Bronchial smooth muscle cell (primary cell): Measurements from ENCODE around the gene TTC5. TPM values are rescaled to one million over a fixed set of nuclear protein-coding genes. Genes with fewer than 3 reads are reported as not detected.

Experiments used
- total RNA-seq: library from RNA; depleted of rRNA; stranded (reverse); fragments of >200 nt; gene quantifications from 2 replicates; pipeline ENCODE4 v1.2.1, GENCODE V29; 2014

The TTC5 gene, protein sequence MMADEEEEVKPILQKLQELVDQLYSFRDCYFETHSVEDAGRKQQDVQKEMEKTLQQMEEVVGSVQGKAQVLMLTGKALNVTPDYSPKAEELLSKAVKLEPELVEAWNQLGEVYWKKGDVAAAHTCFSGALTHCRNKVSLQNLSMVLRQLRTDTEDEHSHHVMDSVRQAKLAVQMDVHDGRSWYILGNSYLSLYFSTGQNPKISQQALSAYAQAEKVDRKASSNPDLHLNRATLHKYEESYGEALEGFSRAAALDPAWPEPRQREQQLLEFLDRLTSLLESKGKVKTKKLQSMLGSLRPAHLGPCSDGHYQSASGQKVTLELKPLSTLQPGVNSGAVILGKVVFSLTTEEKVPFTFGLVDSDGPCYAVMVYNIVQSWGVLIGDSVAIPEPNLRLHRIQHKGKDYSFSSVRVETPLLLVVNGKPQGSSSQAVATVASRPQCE
- 27.1 and 44.9 TPM in 2 replicates for total RNA-seq

DNA sequence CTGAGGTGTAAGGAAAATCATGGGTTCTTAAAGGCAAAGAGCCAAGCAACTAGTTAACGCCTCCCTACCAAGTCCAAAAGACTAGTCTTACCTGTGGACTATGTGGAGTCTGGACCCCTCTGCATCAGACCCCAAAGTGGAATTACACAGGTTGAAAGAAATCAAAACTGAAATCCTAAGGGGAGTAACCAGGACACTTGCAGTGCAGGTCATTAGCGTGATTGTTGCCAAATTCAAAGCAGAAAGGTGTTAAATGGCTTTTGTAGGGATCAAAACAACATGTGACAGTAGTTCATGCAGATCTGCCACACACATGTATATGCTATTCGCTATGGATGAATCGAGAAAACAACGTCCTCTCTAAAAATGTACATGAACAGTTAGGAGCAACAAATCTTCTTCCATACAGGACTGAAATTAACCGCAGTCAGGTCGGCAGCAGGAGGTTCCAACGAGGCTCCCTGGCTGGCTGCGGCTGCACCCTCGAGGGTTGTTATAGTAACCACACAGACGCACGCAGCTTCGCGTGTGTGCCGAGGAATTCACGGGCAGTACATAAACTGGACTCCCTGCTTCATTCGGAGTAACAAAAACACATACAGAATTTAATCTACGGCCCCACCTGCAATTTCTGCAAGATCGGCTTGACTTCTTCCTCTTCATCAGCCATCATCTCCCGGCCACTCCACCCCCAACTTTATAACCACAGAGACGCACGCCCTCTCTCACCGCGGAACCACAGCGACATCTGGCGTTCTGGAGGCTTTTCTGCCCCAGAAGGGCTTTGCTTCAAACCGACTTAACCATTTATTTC is at the start of gene TTC5:
TSS of gene TTC5 (minus strand) at position 687 of the 814 bp plus-strand sequence. CDS start at position 673, 14 bp downstream.

DNA sequence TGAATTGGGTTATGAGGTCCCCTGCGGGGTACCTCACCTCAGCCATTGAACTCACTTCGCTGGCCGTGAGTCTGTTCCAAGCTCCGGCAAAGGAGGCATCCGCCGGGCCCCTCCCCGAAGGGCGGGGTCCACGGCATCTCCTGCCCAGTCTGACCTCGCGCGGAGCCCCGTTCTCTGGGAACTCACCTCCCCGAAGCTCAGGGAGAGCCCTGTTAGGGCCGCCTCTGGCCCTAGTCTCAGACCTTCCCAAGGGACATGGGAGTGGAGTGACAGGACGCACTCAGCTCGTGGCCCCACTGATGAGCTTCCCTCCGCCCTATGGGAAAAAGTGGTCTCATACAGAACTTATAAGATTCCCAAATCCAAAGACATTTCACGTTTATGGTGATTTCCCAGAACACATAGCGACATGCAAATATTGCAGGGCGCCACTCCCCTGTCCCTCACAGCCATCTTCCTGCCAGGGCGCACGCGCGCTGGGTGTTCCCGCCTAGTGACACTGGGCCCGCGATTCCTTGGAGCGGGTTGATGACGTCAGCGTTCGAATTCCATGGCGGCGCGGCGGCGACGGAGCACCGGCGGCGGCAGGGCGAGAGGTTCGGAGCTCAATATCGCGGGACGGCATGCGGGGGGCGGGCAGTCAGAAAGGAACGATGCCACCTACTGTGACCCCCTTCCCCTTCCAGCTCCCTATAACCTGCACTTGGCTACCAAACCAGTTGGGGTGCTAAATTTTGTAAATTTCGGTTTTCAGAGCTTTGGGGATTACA is 37.5 kb upstream of the TTC5 start, which contains the start of gene PARP2:
TSS of gene PARP2 (plus strand) at position 544 of the 770 bp plus-strand sequence. CDS start at position 551, 7 bp downstream.

DNA sequence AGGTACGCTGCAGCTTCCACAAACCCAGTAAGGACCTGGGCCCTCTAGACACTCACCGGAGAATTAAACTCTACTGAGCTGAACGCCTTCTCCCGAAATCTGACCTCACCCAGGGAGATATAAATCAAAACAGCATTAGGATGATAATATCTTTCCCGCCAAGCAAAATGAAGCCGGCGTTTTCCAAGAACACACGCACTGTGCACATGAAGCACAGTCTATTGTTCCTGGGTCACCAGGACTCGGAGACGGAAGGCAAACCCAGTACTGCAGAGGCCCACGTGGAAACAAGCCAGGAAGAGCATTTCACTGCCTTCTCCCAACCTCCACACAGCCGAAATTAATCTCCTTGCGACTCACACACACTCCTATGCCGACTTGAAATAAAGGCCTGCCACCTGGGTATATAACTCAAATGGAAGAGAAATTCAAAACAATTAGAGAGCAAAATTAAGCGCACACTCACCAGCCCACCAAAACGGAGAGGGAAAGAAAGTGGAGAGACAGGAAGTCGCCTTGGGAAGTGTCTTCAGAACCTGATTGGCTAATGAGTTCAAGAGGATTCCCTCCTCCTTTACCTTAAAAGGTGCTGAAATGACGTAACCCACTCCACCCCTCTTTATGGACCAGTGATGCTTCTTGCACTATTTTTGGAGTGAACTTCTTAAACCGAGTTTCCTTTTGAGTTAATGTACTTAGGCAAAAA is 27.2 kb upstream of the TTC5 start, which contains the start of gene CCNB1IP1:
TSS of gene CCNB1IP1 (minus strand) at position 492 of the 706 bp plus-strand sequence. CDS start 16,756 bp downstream, outside the sequence.

Other genes with a start within 250 kb of the TTC5 start
- not detected in 2 replicates for gene OR4L1, start 245.9 kb downstream of the TTC5 start, total RNA-seq
- not detected in 2 replicates for gene OR4K17, start 195.2 kb downstream of the TTC5 start, total RNA-seq
- gene OR4N5, start 167.1 kb downstream of the TTC5 start, total RNA-seq, result not detected in 2 replicates
- gene OR11G2, start 115.1 kb downstream of the TTC5 start, total RNA-seq, result not detected in 2 replicates
- gene OR11H6, start 82.2 kb downstream of the TTC5 start, total RNA-seq, result not detected in 2 replicates
- not detected in 2 replicates for gene OR11H7, start 77.0 kb downstream of the TTC5 start, total RNA-seq
- not detected in 2 replicates for gene OR11H4, start 66.7 kb downstream of the TTC5 start, total RNA-seq
- gene CCNB1IP1, start 27.3 kb upstream of the TTC5 start, total RNA-seq, result 35.9 and 45.7 TPM in 2 replicates
- gene PARP2, start 37.7 kb upstream of the TTC5 start, total RNA-seq, result 3.3 and 5.7 TPM in 2 replicates
- gene TEP1, start 107.5 kb upstream of the TTC5 start, total RNA-seq, result 12.0 and 12.5 TPM in 2 replicates
- 0.32 and 0.60 TPM in 2 replicates for gene KLHL33, start 130.2 kb upstream of the TTC5 start, total RNA-seq
- gene OSGEP, start 148.9 kb upstream of the TTC5 start, total RNA-seq, result 24.9 and 26.3 TPM in 2 replicates
- 46.5 and 68.7 TPM in 2 replicates for gene APEX1, start 149.3 kb upstream of the TTC5 start, total RNA-seq
- 20.9 and 22.1 TPM in 2 replicates for gene PIP4P1, start 155.5 kb upstream of the TTC5 start, total RNA-seq
- 6.6 and 9.6 TPM in 2 replicates for gene PNP, start 163.5 kb upstream of the TTC5 start, total RNA-seq
- gene RNASE10, start 199.6 kb upstream of the TTC5 start, total RNA-seq, result 0.17 TPM in 1 of 2 replicates, not detected in the other